Tibial artery (tissue), 4 donors: ENCODE data around the gene GGNBP2.

Experiments
- DNase-seq, 2 donors: peaks; one replicate each; pipeline ENCODE4 v3.0.0-alpha.2; 2019
- H3K27ac ChIP-seq, 2 donors: fragments of 200-600 bp; sonication (generic) in 1 of 2; 1 replicate in 1 of 2; 2 replicates in 1 of 2; pipeline ENCODE4 v1.5.1; 2018 to 2019; ENCODE audit warnings: mild to moderate bottlenecking in 1 of 2
- H3K27me3 ChIP-seq, 2 donors: fragments of 200-600 bp; sonication (generic) in 1 of 2; one replicate each; pipeline versions ENCODE4 v1.5.1 to v1.6.0; 2016 to 2019
- H3K36me3 ChIP-seq, 3 donors: fragments of 200-600 bp; sonication (generic) in 2 of 3; one replicate each; pipeline ENCODE4 v1.5.1; 2016 to 2019; ENCODE audit warnings: mild to moderate bottlenecking in 2 of 3
- H3K4me1 ChIP-seq, 4 donors: fragments of 200-600 bp; sonication (generic) in 2 of 4; 1 replicate in 3 of 4; 2 replicates in 1 of 4; pipeline ENCODE4 v1.5.1; 2016 to 2019
- H3K4me3 ChIP-seq, 2 donors: fragments of 200-600 bp; sonication (generic) in 1 of 2; 1 replicate in 1 of 2; 2 replicates in 1 of 2; pipeline ENCODE4 v1.5.1; 2018 to 2019; ENCODE audit warnings: mild to moderate bottlenecking in 2 of 2
- H3K9me3 ChIP-seq, 3 donors: fragments of 200-600 bp; sonication (generic) in 1 of 3; one replicate each; pipeline ENCODE4 v1.5.1; 2016 to 2019
- CTCF ChIP-seq, 2 experiments: fragments of 200-600 bp in 1 of 2; fragments of 450-650 bp in 1 of 2; IDR thresholded peaks; one replicate each; pipeline ENCODE4 v1.5.1; 2017 to 2019; ENCODE audit warnings: antibody characterized with exemption in 2 of 2, mild to moderate bottlenecking in 1 of 2, moderate library complexity in 1 of 2
- intact Hi-C: fragments of 100-400 bp; cut with DNase I; formaldehyde crosslinking; loops from one replicate; pipeline ENCODE4 v1.15.0; 2023; ENCODE audit warnings: low total_unique reads

GGNBP2 gene

GRCh38 chr17:36566081-36566480 is 21.4 kb downstream of the GGNBP2 start:
- Histone ChIP-seq H3K4me3 (no peak overlapping the region), H3K36me3 (peaks cover 54 to 95% (median 57%) of the 10 kb centered on the region in 3 donors), H3K27ac (no peak overlapping the region), H3K9me3 (no peaks in the 10 kb centered on the region), H3K27me3 (no peaks in the 10 kb centered on the region), H3K4me1 (no peaks in the 10 kb centered on the region)
- TF ChIP-seq CTCF (IDR thresholded peaks at IDR 0.05), result no peak
- DNase-seq, result no peak
- intact Hi-C loops, result no loop called here

GRCh38 chr17:36575028-36575427 is 30.3 kb downstream of the GGNBP2 start:
- TF ChIP-seq CTCF (IDR thresholded peaks at IDR 0.05), result no peak
- Histone ChIP-seq H3K27me3 (no peaks in the 10 kb centered on the region), H3K36me3 (peaks cover 41 to 76% (median 69%) of the 10 kb centered on the region in 3 donors), H3K4me3 (no peak overlapping the region), H3K27ac (no peak overlapping the region), H3K9me3 (no peaks in the 10 kb centered on the region), H3K4me1 (no peaks in the 10 kb centered on the region)
- no peak for DNase-seq
- intact Hi-C loops, result no loop called here

- Histone ChIP-seq H3K27me3 (no peaks in the 10 kb centered on the region), H3K9me3 (no peaks in the 10 kb centered on the region), H3K4me3 (no peak overlapping the region), H3K4me1 (no peaks in the 10 kb centered on the region), H3K36me3 (peaks cover 42 to 76% (median 69%) of the 10 kb centered on the region in 3 donors), H3K27ac (no peak overlapping the region)
- DNase-seq, result no peak
- intact Hi-C loops, result no loop called here
- TF ChIP-seq CTCF (IDR thresholded peaks at IDR 0.05), result no peak
These were observed 32.1 kb downstream of the GGNBP2 start for GRCh38 chr17:36576793-36577192.

- H3K36me3 ChIP-seq, result peaks cover 54 to 80% (median 70%) of the 10 kb centered on the region in 3 donors
- H3K27ac ChIP-seq, result no peak overlapping the region
- H3K4me1 ChIP-seq, result no peaks in the 10 kb centered on the region
- no peaks in the 10 kb centered on the region for H3K9me3 ChIP-seq
- DNase-seq, result no peak
- intact Hi-C loops, result no loop called here
- H3K27me3 ChIP-seq, result no peaks in the 10 kb centered on the region
- no peak for TF ChIP-seq CTCF (IDR thresholded peaks at IDR 0.05)
- no peak overlapping the region for H3K4me3 ChIP-seq
These were observed 34.0 kb downstream of the GGNBP2 start for GRCh38 chr17:36578671-36579070.

- Histone ChIP-seq H3K27me3 (no peaks in the 10 kb centered on the region), H3K4me3 (no peak overlapping the region), H3K36me3 (peaks cover 82 to 100% (median 83%) of the 10 kb centered on the region in 3 donors), H3K9me3 (no peaks in the 10 kb centered on the region), H3K4me1 (no peaks in the 10 kb centered on the region), H3K27ac (no peak overlapping the region)
- TF ChIP-seq CTCF (IDR thresholded peaks at IDR 0.05), result no peak
- intact Hi-C loops, result no loop called here
- DNase-seq, result no peak
These were observed 39.1 kb downstream of the GGNBP2 start for GRCh38 chr17:36583787-36584186.

- intact Hi-C loops, result no loop called here
These were observed 41.4 kb downstream of the GGNBP2 start for GRCh38 chr17:36586138-36586537.

More at GRCh38 chr17:36586138-36586537, 41.4 kb downstream of the GGNBP2 start:
- Histone ChIP-seq H3K4me3 (no peak overlapping the region), H3K36me3 (peaks cover 59 to 85% (median 62%) of the 10 kb centered on the region in 3 donors), H3K27ac (no peak overlapping the region), H3K9me3 (no peaks in the 10 kb centered on the region), H3K27me3 (no peaks in the 10 kb centered on the region), H3K4me1 (peaks cover 0 to 4% (median 2%) of the 10 kb centered on the region in 4 donors)
- no peak for DNase-seq
- no peak for TF ChIP-seq CTCF (IDR thresholded peaks at IDR 0.05)
